GM18511 (cell line): ENCODE measurements around the gene SLC66A1.
"Not testable (repeated sequence)": the region's sequence is repeated elsewhere in the genome, so short reads cannot be mapped to it uniquely, and the experiment has no call there.

Experiments used
- ATAC-seq: cut with Tn5 transposase; IDR thresholded peaks from one replicate; pipeline ENCODE4 v1.9.1; 2021; ENCODE audit warnings: mild to moderate bottlenecking, moderate library complexity; ENCODE audit not compliant: unreplicated experiment

SLC66A1 gene

GRCh38 chr1:19304081-19304480, 8.0 kb upstream of the SLC66A1 start:
- ATAC-seq: not testable (repeated sequence)

GRCh38 chr1:19305880-19306279, 6.2 kb upstream of the SLC66A1 start:
- no peak for ATAC-seq

- no peak for ATAC-seq
Observed at GRCh38 chr1:19306941-19307340, 5.2 kb upstream of the SLC66A1 start.

- no peak for ATAC-seq
Observed at GRCh38 chr1:19307794-19308508, 4.2 kb upstream of the SLC66A1 start.

- ATAC-seq: no peak
Observed at GRCh38 chr1:19308509-19308907, 3.6 kb upstream of the SLC66A1 start.

GRCh38 chr1:19309123-19309813, 2.9 kb upstream of the SLC66A1 start:
- ATAC-seq: no peak

- ATAC-seq: no peak
Observed at GRCh38 chr1:19310061-19310460, 2.1 kb upstream of the SLC66A1 start.

- ATAC-seq: no peak
Observed at GRCh38 chr1:19310720-19311502, 1.2 kb upstream of the SLC66A1 start.

GRCh38 chr1:19311503-19311930, 609 bp upstream of the SLC66A1 start:
- peak; percentile 11 for ATAC-seq

- peak; percentile 22 for ATAC-seq
Observed at GRCh38 chr1:19312782-19313635, 883 bp downstream of the SLC66A1 start.

GRCh38 chr1:19313636-19313959, 1.5 kb downstream of the SLC66A1 start:
- no peak for ATAC-seq

- ATAC-seq: no peak
Observed at GRCh38 chr1:19313961-19314882, 2.1 kb downstream of the SLC66A1 start.

- ATAC-seq: peak; percentile 29
Observed at GRCh38 chr1:19315378-19316198, 3.5 kb downstream of the SLC66A1 start.

- no peak for ATAC-seq
Observed at GRCh38 chr1:19317126-19317910, 5.2 kb downstream of the SLC66A1 start.

- no peak for ATAC-seq
Observed at GRCh38 chr1:19319196-19319595, 7.1 kb downstream of the SLC66A1 start.

- ATAC-seq: no peak
Observed at GRCh38 chr1:19321071-19321470, 8.9 kb downstream of the SLC66A1 start.

GRCh38 chr1:19322481-19322880, 10.4 kb downstream of the SLC66A1 start:
- no peak for ATAC-seq

GRCh38 chr1:19323987-19324664, 12.0 kb downstream of the SLC66A1 start:
- ATAC-seq: no peak
